ENCODE results near the gene ANTKMT.
"Not testable (repeated sequence)": the region's sequence is repeated elsewhere in the genome, so short reads cannot be mapped to it uniquely, and the experiment has no call there.

Gene ANTKMT

GRCh38 chr16:681746-682427, 39.1 kb upstream of the ANTKMT start:
- DNase-seq (ENCODE audit: low read depth), result no peak

- no peak for DNase-seq (ENCODE audit: low read depth)
Measured at GRCh38 chr16:682493-683395, 38.2 kb upstream of the ANTKMT start.

GRCh38 chr16:683396-684070, 37.4 kb upstream of the ANTKMT start:
- no peak for DNase-seq (ENCODE audit: low read depth)

GRCh38 chr16:684071-684794, 36.7 kb upstream of the ANTKMT start, which contains the start of gene JMJD8:
Gene JMJD8, minus strand, starts transcription at chr16:684334. Its CDS starts 15 bp downstream, at chr16:684319.
- DNase-seq (ENCODE audit: low read depth), result peak; percentile 91

- DNase-seq (ENCODE audit: low read depth), result no peak
Measured at GRCh38 chr16:684961-685696, 35.8 kb upstream of the ANTKMT start.

GRCh38 chr16:685967-686366, 35.0 kb upstream of the ANTKMT start:
- no peak for DNase-seq (ENCODE audit: low read depth)

- DNase-seq (ENCODE audit: low read depth), result no peak
Measured at GRCh38 chr16:686459-687260, 34.3 kb upstream of the ANTKMT start.

- no peak for DNase-seq (ENCODE audit: low read depth)
Measured at GRCh38 chr16:687499-687898, 33.4 kb upstream of the ANTKMT start.

GRCh38 chr16:689175-689897, 31.6 kb upstream of the ANTKMT start:
- DNase-seq (ENCODE audit: low read depth), result no peak

GRCh38 chr16:691242-691641, 29.7 kb upstream of the ANTKMT start:
- not testable (repeated sequence) for DNase-seq (ENCODE audit: low read depth)

GRCh38 chr16:692356-693108, 28.4 kb upstream of the ANTKMT start:
- DNase-seq (ENCODE audit: low read depth), result no peak

GRCh38 chr16:693364-693763, 27.6 kb upstream of the ANTKMT start:
- no peak for DNase-seq (ENCODE audit: low read depth)

- DNase-seq (ENCODE audit: low read depth), result no peak
Measured at GRCh38 chr16:693766-694165, 27.2 kb upstream of the ANTKMT start.

- DNase-seq (ENCODE audit: low read depth), result no peak
Measured at GRCh38 chr16:694187-694862, 26.6 kb upstream of the ANTKMT start.

GRCh38 chr16:694863-695354, 26.0 kb upstream of the ANTKMT start:
- DNase-seq (ENCODE audit: low read depth), result no peak

- peak; percentile 55 for DNase-seq (ENCODE audit: low read depth)
Measured at GRCh38 chr16:695355-696089, 25.4 kb upstream of the ANTKMT start.

- no peak for DNase-seq (ENCODE audit: low read depth)
Measured at GRCh38 chr16:698911-699671, 21.9 kb upstream of the ANTKMT start.

Measured in T follicular helper cell (primary cell).